Measurements from ENCODE around the gene HMX3. TPM values are rescaled to one million over a fixed set of nuclear protein-coding genes. Genes with fewer than 3 reads are reported as not detected.
A peak's percentile ranks its signal among the peaks of the same experiment; 100 is the strongest.

The HMX3 gene
- total and polyA plus RNA-seq, 2 of the 13 experiments (the other 11 are each of a cell fraction or from before 2014, with no cell fraction given) = not detected

DNA sequence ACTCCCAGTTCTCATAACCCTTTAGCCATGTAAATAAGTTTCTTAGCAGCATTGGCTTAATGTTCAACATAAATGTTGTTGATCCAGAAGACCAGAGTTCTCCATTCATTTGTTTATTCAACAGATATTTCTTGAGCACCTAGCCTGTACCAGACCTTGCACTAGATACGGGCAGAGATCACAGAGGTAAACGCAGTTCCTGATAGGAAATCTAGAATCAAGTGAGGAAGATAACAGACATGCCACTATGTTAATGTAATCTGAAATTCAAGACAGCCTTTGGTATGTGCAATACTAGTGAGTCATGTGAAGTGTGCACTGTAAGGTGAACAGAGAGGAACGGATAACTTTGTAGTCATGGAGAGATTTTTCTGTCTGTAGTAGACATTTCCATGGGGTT, 21.4 kb downstream of the HMX3 start (continued):
- TF ChIP-seq CREM (IDR thresholded peaks at IDR 0.05) (peak; percentile 33; the same call in 1 of the 2 replicates), CREM (CRISPR knock-in tag; IDR thresholded peaks at IDR 0.05) (no peak), ZNF362 (CRISPR knock-in tag; IDR thresholded peaks at IDR 0.05; ENCODE audit: borderline replicate concordance) (no peak), ZFY (CRISPR knock-in tag; IDR thresholded peaks at IDR 0.05) (no peak), ZNF430 (CRISPR knock-in tag; IDR thresholded peaks at IDR 0.05) (no peak), MZF1 (CRISPR knock-in tag; IDR thresholded peaks at IDR 0.05; ENCODE audit: borderline replicate concordance) (no peak), FOSL2 (CRISPR knock-in tag; IDR thresholded peaks at IDR 0.05) (peak; percentile 65), ZNF761 (CRISPR knock-in tag; conservative IDR thresholded peaks at IDR 0.05) (no peak), ZNF570 (CRISPR knock-in tag; IDR thresholded peaks at IDR 0.05; ENCODE audit: borderline replicate concordance) (no peak), ZNF773 (CRISPR knock-in tag; IDR thresholded peaks at IDR 0.05; ENCODE audit: borderline replicate concordance) (no peak), PRDM4 (CRISPR knock-in tag; IDR thresholded peaks at IDR 0.05; ENCODE audit: borderline replicate concordance) (no peak), ZNF883 (CRISPR knock-in tag; IDR thresholded peaks at IDR 0.05; ENCODE audit: not compliant biosample characterization) (no peak), GABPB1 (CRISPR knock-in tag; IDR thresholded peaks at IDR 0.05) (no peak), LRRFIP1 (CRISPR knock-in tag; conservative IDR thresholded peaks at IDR 0.05) (no peak), MIXL1 (CRISPR knock-in tag; IDR thresholded peaks at IDR 0.05) (no peak; the same call in none of the 2 replicates), ARNT (IDR thresholded peaks at IDR 0.05) (no peak), MED8 (CRISPR knock-in tag; IDR thresholded peaks at IDR 0.05; ENCODE audit: insufficient replicate concordance) (no peak), ZFP90 (CRISPR knock-in tag; IDR thresholded peaks at IDR 0.05; ENCODE audit: borderline replicate concordance) (no peak)
- TF ChIP-seq, protein P1, sequence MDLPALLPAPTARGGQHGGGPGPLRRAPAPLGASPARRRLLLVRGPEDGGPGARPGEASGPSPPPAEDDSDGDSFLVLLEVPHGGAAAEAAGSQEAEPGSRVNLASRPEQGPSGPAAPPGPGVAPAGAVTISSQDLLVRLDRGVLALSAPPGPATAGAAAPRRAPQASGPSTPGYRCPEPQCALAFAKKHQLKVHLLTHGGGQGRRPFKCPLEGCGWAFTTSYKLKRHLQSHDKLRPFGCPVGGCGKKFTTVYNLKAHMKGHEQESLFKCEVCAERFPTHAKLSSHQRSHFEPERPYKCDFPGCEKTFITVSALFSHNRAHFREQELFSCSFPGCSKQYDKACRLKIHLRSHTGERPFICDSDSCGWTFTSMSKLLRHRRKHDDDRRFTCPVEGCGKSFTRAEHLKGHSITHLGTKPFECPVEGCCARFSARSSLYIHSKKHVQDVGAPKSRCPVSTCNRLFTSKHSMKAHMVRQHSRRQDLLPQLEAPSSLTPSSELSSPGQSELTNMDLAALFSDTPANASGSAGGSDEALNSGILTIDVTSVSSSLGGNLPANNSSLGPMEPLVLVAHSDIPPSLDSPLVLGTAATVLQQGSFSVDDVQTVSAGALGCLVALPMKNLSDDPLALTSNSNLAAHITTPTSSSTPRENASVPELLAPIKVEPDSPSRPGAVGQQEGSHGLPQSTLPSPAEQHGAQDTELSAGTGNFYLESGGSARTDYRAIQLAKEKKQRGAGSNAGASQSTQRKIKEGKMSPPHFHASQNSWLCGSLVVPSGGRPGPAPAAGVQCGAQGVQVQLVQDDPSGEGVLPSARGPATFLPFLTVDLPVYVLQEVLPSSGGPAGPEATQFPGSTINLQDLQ (CRISPR knock-in tag; IDR thresholded peaks at IDR 0.05) = no peak
- TF ChIP-seq, protein P2, sequence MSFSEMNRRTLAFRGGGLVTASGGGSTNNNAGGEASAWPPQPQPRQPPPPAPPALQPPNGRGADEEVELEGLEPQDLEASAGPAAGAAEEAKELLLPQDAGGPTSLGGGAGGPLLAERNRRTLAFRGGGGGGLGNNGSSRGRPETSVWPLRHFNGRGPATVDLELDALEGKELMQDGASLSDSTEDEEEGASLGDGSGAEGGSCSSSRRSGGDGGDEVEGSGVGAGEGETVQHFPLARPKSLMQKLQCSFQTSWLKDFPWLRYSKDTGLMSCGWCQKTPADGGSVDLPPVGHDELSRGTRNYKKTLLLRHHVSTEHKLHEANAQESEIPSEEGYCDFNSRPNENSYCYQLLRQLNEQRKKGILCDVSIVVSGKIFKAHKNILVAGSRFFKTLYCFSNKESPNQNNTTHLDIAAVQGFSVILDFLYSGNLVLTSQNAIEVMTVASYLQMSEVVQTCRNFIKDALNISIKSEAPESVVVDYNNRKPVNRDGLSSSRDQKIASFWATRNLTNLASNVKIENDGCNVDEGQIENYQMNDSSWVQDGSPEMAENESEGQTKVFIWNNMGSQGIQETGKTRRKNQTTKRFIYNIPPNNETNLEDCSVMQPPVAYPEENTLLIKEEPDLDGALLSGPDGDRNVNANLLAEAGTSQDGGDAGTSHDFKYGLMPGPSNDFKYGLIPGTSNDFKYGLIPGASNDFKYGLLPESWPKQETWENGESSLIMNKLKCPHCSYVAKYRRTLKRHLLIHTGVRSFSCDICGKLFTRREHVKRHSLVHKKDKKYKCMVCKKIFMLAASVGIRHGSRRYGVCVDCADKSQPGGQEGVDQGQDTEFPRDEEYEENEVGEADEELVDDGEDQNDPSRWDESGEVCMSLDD (CRISPR knock-in tag; IDR thresholded peaks at IDR 0.05; ENCODE audit: borderline replicate concordance) = no peak
